CD4-positive, alpha-beta T cell treated with Interleukin-15 for 4 hours (primary cell): ENCODE measurements around the gene BTD.
A peak's percentile ranks its signal among the peaks of the same experiment; 100 is the strongest.

Source experiments
- DNase-seq: peaks from one replicate; pipeline ENCODE4 v3.0.0-alpha.2; 2020; ENCODE audit warnings: low spot score

The BTD gene

DNA sequence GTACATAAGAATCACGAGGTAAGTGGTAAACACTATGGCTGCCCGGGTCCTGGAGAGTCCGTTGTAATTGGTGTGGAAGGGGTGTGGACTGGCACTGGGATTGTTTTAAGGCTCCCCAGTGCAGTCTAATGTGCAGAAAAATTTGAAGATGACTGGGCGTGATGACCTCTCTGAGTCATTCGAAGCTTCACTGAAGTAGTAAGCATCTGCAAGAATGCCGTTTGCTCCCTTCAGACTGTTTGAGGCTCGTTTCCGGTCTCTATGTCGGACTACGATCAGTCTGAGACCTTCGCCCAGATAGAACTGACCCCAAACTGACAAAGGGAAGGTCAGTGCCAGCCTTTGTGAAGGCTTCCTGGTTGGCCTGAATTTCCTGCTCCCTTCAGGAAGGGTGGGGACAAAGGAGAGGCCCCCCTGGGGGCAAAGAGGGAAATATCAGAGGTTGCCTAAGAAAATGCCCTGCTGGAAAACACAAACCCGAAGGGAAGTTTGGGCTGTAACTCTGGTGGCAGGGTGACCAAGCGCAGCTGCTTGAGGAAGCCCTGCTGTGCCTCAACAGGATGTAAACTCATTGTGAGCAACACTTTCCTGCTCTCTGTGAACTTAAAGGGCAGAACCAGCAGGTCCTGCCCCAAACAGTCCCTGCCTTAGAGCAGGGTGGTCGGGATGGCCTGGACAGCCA lies 34.6 kb downstream of the BTD start:
- peak; percentile 37 for DNase-seq

DNA sequence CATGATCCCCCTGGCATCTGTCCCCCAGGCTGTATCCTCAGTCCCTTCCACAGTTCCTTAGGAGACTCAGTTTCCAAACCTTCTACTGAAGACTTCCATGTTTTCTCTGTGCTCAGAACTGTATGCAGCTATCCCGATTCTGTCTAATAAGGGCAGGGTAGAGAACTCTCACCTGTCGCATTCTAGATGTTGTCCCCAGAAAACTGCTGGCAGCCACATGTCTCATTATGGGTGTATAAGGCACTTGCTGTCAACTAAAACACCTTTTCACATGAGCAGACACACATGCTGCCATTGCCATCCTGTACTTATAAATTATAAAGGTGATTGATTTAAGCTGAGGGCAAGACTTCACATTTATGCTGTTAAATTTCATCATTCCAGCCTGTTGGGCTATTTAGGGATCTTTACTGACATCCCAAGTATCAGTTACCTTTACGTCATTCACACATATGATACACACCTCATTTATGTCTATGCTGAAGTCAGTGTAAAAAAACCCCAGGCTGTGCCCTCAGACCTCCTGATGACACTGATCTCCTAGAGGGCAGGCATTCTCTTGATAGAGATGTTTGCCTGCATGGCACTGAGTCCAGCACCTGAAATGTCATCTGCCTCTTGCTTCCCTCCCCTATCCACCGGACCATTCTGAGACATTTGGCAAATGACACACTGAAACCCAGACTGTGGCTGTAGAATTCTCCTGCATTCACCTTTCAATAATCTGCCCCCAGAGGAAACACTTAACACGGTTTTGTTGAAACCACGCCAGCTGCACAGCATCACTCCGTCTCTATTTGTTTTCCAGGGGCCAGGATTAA lies 35.8 kb downstream of the BTD start:
- no peak for DNase-seq

DNA sequence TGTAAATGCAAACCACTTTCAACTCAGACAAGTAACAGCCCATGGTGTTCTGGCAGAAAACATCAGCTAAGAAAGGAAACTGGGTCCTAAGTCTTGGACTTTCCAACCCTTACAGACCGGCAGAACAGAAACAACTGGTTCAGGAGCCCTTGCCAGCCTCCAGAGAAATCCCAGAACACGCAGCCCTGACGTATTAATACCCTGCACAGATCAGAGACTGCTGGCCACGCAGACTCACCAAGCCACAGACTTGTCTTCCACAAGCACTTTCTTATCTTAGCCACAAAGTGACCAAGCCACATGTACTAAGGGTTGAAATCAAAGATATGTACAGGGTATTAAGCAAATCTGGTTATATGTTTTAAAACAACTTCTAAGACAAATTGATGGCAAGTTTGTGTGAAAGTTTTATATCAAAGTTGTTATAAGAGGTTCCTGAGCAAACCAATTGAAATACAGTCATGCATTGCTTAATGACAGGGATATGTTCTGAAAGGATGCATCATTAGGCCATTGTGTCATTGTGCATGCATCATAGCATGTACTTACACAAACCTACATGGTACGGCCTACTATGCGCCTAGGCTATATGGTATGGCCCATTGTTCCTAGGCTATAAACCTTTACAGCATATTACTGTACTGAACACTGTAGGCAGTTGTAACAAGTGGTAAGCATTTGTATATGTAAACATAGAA lies 36.8 kb downstream of the BTD start:
- no peak for DNase-seq

DNA sequence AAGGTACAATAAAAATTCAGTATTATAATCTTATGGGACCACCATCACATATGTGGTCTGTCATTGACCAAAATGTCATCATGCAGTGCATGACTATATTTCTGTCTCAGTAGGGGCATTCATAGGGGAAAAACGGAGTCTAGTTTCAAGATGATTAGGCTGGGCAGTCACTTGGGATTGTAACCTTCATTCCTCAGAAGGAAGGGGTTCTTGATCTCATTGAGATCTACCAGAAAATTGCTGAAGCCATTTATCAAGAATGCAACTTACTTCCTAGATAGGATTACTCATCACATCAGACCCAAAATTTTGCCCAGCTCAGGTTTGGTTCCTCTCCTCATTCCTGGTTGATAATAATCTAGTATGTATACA lies 37.3 kb downstream of the BTD start:
- no peak for DNase-seq

DNA sequence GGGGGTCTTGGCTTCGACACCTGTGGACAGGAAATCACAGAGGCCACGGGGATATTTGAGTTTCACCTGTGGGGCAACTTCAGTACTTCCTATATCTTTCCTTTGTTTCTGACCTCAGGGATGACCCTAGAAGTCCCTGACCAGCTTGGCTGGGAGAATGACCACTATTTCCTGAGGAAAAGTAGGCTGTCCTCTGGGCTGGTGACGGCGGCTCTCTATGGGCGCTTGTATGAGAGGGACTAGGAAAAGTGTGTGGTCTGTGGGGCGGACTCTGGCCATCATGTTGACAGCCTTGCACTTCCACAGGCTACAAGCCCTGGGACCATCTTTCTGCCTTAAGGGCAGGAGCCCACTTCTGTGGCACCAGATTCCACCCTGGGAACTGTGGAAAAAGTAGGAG lies 43.7 kb downstream of the BTD start:
- no peak for DNase-seq

DNA sequence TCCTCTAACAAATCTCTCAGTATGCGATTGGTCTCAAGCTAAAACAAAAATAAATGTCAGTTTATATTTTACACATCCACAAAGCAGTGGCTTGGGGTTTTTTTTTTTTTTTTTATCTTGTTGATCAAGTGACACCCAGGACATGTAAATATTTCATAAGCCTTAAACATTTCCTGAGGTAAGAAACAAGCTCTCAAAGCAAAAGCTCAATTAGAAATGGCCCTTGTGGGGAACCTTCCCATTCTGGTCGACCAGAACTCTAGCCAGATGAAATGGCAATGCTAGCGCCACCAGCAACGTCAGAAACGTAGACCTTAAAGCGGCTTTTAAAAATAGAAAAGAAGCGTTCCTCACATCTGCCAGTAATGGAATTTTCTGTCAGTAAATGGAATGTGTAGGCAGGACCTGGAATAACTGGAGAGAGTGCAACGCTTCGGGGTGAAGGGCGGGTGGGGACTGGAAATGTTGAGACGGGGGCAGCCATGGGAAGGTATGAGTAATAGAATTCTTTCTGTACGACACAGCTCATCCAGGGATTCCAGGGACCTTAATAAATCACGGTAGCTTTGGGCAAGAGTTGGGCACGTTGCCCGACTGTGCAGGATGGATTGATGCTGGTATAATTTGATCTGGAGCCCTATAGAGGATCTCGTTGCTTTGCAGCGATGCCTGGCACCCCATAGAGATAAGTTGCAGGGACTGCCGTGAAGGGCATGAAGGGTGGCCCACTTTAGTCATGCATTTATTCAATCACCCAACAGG lies 44.4 kb downstream of the BTD start:
- no peak for DNase-seq

DNA sequence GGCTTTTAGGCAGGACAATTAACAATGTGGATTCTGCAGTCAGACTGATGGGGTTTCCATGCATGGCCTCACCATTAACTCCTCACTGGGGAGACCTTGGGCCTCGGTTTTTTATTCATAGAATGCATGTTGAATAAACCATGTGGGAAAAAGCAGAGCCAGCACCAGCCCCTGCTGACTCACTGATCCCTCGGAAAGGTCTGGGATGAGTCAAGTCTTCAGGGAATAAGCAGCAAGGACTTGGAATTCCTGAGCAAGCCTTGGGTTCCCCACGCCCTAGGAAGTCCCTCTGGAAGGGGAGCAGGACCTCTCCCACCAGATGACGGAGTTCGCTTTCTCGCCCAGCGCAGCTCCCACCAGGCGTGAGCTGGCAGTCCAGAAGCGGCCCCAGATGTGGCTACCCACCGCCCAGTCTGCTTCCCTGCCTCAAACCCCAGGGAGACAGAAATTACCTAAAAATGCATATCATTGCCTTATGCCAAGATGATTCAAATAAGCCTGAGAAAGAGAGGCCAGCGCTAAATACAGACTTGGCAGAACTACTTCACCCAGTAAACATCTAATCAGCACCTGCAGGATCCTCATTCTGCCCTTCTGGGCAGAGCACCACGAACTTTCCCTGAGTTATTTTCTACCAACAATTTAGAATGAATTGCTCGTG lies 45.4 kb downstream of the BTD start:
- no peak for DNase-seq

DNA sequence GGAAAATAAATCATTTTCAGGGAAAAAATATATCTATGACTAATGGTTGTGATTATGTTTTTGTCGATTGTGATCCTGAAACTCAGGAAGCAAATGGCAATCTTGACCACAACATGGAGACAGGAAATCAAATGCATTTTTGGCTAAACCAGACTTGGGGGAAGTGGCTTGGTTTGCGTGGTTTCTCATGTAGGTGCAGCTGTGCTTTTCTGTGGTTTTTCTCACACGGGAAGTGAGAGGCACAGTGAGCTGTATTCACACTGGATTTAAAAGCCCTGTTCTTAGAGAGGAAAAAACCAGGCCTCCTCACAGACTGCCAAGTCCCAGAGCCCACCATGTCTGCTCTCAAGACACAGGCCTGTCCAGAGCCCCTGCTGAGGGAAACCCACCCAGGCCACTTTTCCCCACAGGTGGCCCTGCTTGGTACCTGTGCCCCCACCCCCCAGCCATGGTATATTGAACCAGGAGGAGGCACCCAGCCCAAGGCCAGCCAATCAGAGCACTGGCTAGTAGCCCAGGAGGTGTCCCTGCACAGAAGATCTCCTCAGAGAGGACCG lies 46.1 kb downstream of the BTD start:
- peak; percentile 77 for DNase-seq

DNA sequence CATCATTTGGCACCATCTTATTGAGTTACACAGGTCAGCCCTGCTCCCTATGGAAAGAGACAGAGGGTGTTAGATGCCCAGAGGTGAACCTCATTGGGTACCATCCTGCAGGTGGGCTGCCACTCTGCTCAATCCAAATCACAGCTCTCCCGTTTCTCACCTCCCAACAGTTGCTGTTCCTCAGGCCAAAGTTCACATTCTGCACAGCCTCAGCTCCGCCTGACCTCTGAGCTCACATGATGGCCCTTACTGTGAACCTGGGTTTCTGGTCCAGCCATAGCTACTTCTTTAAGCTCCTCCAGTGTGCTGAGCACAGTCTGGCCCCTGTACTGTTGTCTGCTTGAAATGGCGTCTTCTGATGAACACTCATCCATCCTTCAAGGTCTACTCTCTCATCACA lies 47.8 kb downstream of the BTD start:
- no peak for DNase-seq

DNA sequence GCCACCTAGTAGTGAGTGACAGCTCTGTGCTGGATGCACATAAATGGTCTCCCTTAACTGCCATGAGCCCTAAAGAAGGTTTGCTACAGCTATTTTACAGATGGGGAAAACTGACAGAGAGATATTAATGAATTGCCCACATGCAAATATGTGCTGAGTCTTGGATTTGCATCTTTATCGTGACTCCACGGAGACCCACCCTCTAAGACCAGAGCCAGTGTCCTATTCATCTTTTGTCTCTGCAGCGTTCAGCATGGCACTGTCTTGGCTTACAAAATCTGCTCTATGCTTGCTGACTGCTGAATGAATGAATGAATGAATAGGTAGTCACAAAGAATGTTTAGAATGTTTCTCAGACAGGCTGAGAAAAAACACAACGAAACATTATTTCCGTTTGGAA lies 48.3 kb downstream of the BTD start:
- no peak for DNase-seq

DNA sequence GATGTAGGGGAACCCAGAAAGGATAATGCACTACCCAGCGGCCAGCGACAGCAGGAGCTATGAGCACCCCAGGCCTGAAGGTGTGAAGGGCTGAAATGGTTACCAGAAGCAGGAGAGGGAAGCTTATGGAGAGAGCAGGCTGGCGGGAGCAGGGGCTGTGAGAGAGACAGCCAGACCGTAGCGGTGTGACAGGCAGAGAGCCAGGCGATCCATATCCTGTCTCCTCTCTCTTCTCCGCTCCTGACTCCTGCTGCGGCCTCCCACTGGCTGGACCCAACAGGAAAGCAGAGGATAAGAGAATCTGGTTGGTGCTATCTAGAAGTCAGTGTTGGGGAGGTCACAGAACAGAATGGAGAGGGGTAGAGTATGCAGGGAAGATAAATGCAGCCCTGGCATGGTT lies 49.9 kb downstream of the BTD start:
- no peak for DNase-seq

DNA sequence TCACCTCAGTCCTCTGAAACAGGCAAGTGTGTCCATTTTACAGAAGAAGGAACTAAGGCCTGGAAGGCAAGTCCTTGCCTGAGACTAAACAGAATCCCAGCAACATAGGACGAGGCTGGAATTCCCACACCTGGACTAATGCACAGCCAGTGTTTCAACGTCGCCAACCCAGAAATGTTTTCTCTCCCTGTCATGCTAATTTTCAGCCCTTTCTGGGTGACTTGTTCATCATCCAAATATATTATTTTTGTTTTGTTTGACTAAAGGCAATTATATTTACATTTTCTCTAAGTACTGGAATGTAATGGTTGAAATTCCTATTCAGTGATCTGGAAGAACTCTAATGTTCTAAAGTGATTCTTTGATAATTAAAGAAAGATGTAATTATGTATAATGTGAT lies 51.8 kb downstream of the BTD start:
- no peak for DNase-seq

DNA sequence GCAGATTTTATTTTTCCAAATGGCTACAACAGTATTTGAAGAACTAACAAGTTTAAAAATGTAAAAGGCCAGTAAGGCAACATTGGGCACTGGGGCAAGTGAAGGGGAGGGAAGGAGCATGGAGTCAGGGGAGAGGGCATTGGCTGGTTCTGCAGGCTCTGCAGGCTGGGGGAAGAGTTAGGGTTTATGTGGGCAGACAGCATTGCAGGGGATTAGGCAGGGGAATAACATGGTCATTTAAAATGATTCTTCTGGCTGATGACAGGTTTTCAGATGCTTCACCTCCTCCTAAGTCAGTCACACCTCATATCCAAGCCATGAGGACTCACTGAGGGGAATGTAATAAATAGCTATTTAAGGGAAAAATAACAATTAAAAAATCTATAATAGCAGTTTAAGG lies 52.6 kb downstream of the BTD start:
- no peak for DNase-seq

DNA sequence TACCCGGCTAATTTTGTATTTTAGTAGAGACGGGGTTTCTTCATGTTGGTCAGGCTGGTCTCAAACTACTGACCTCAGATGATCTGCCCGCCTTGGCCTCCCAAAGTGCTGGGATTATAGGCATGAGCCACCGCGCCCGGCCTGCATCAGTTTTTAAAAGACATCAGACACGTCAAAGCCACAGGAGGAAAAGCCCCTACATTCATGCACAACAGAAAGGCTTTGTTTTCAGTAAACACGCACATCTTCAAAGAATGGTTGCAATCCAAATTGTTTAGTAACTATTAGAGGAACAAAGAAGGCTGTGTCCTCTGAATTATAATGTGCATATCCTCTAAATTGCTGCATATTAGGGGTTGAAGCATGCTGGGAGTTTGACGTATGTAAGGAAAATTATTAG lies 53.3 kb downstream of the BTD start:
- no peak for DNase-seq

DNA sequence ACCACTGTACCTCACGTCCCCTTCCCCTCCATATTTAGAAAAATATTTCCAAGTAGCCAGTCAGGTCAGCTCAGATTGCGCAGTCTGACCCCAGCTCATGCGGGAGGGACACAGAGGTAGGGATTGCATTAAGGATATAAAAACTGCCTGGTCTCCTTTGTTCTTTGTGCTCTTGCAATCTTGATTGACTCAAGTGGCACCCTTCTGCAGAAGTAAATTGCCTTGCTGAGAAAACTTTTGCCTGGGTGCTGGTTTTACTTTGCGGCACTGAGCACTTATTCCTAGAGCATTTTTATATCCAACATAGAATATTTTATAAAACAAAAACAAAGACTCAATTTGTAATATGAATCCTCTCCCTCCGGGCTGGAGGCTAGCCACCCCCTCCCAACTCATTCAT lies 54.8 kb downstream of the BTD start:
- DNase-seq = no peak

DNA sequence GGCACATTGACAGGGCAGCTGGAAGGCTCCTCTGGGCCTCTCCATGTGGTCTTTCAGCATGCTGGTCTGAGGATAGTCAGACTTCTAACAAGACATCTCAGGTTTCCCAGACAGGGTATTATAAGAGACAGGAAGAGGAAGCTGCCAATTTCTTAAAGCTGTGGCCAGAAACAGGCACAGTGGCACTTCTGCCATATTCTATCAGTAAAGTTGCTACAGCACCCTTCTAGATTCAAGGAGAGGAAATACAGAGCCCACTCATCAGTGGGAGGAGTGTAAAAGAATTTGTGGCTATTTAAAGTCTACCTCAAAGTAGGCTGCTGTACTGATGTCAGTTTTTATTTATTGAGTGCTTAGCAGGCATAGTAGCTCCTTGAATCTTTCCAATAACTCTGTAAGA lies 55.5 kb downstream of the BTD start:
- DNase-seq = no peak

DNA sequence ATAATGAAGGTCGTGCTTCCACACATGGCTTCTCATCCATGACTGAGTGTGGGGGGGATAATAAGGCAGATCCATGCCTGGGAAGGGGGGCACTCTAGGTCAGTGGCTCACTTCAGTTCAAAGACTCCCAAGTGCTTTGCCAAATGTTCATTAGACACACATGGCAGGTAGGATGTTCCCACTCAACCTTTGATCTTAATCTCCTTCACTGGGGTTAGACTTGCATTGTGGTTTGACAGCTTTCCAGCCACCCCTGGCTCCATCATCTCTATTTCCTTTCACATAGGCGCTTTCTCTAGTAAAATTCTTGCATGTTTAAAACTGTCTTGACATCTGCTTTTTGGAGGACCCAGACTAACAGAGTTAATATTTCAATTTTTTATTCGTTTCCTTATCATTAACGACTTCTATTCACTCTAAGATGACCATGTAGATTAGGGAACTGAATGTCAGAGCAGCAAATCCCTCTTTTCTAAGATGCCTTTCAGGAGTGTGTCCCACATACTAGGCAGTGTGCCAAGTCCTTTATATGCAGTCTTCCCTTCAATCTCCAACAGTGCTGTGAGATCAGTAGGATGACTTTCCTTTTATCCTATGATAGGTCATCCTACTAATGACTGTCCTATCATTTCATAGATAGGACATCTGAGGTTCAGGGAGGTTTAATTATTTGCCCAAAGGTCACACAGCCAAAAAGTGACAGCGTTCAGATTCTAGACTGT lies 57.9 kb downstream of the BTD start:
- no peak for DNase-seq

DNA sequence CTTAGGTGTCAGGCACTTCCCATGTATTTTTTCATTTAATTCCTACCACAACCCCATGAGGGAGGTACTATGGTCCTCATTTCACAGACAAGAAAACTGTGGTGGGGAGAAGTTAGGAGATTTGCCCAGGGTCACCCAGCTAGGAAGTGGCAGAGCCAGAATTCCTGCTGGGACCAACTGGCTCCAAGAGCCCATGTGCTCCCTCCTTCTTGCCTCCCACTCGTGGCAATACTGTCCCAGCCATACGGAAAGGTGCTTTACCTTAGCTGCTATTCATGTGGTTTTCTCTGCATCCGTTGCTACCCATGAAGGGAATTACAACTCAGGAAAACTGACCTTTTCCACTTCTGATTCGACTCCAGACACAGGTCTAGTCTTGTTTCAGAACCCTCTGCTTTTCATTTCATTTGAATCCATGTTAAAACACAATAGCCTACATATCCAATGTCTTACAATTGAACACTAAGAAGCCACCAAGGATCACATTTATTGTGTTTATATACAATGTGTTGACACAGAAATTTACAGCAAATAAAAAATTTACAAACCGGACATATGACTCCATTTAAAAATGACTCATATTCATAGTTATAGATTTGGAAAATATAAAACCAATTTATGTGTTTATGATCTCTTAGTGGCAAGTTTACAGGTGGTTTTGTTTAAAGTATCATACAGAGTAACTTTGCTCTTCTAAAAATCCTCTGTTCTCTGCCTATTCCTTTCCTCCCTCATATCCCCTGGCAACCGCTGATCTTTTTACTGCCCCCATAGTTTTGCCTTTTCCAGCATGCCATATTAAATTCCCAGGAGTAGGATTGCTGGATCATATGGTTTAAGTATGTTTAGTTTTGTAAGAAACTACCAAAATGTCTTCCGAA lies 58.8 kb downstream of the BTD start:
- DNase-seq = no peak

DNA sequence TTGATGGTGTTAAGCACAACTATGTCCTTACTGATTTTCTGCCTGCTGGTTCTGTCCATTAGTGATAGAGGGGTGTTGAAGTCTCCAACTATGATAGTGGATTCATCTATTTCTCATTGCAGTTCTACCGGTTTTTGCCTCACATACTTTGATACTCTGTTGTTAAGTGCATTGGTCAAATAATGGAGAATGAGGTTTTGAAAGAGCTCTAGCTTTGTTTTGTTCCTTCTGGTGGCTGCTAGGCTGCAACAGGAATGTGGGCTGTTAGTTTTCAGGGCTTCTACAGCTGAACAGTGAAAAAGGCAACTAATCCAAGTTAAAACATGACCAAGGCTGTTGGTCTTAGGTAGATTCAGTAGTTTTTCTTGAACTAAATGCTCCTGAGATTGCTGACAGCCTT lies 62.6 kb downstream of the BTD start:
- no peak for DNase-seq
